BE2C (cell line): ENCODE results near the gene OR52A1.

Source experiments
- DNase-seq: peaks from one replicate; pipeline ENCODE4 v3.0.0-alpha.2; 2020
- H3K27me3 ChIP-seq: fragments of 250-450 bp; sonication (Bioruptor Pico); 2 replicates; pipeline ENCODE4 v1.5.1; 2020; ENCODE audit warnings: mild to moderate bottlenecking
- H3K36me3 ChIP-seq: fragments of 250-450 bp; sonication (Bioruptor Pico); 2 replicates; pipeline ENCODE4 v1.5.1; 2020; ENCODE audit warnings: mild to moderate bottlenecking
- H3K4me1 ChIP-seq: fragments of 250-450 bp; sonication (Bioruptor Pico); 2 replicates; pipeline ENCODE4 v1.5.1; 2020
- H3K4me3 ChIP-seq: 2 replicates; pipeline ENCODE4 v1.5.1; 2011; ENCODE audit warnings: low read depth, low read length
- H3K9me3 ChIP-seq: fragments of 250-450 bp; sonication (Bioruptor Pico); 2 replicates; pipeline ENCODE4 v1.5.1; 2020
- TF ChIP-seq, protein P1 (sequence below): IDR thresholded peaks from 2 replicates; pipeline ENCODE4 v1.5.1; 2012; ENCODE audit warnings: mild to moderate bottlenecking, low read depth, low read length

The OR52A1 gene

DNA sequence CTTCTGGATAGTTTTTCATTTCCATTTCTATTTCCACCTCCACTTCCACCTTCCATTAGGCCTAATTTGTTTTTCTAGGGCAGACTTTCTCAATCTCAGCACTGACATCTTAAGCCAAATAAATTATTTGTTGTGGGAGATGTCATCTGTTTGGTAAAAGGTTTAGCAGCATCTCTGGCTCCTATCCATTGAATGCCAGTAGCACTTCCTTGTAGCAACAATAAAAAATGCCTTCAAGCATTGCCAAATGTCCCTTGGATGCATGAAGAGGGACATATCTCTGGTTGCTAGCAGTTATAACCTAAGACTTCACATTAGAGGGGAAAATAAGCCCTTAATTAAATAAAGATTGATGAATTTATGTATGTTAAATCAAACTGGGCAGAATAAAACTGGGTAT is 18.3 kb downstream of the OR52A1 start:
- no peaks in the 10 kb centered on the region for H3K9me3 ChIP-seq
- TF ChIP-seq, protein P1, sequence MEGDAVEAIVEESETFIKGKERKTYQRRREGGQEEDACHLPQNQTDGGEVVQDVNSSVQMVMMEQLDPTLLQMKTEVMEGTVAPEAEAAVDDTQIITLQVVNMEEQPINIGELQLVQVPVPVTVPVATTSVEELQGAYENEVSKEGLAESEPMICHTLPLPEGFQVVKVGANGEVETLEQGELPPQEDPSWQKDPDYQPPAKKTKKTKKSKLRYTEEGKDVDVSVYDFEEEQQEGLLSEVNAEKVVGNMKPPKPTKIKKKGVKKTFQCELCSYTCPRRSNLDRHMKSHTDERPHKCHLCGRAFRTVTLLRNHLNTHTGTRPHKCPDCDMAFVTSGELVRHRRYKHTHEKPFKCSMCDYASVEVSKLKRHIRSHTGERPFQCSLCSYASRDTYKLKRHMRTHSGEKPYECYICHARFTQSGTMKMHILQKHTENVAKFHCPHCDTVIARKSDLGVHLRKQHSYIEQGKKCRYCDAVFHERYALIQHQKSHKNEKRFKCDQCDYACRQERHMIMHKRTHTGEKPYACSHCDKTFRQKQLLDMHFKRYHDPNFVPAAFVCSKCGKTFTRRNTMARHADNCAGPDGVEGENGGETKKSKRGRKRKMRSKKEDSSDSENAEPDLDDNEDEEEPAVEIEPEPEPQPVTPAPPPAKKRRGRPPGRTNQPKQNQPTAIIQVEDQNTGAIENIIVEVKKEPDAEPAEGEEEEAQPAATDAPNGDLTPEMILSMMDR, result no peak
- DNase-seq, result no peak
- H3K27me3 ChIP-seq, result no peaks in the 10 kb centered on the region
- H3K36me3 ChIP-seq, result no peaks in the 10 kb centered on the region
- no peaks in the 10 kb centered on the region for H3K4me1 ChIP-seq
- H3K4me3 ChIP-seq, result no peak overlapping the region

DNA sequence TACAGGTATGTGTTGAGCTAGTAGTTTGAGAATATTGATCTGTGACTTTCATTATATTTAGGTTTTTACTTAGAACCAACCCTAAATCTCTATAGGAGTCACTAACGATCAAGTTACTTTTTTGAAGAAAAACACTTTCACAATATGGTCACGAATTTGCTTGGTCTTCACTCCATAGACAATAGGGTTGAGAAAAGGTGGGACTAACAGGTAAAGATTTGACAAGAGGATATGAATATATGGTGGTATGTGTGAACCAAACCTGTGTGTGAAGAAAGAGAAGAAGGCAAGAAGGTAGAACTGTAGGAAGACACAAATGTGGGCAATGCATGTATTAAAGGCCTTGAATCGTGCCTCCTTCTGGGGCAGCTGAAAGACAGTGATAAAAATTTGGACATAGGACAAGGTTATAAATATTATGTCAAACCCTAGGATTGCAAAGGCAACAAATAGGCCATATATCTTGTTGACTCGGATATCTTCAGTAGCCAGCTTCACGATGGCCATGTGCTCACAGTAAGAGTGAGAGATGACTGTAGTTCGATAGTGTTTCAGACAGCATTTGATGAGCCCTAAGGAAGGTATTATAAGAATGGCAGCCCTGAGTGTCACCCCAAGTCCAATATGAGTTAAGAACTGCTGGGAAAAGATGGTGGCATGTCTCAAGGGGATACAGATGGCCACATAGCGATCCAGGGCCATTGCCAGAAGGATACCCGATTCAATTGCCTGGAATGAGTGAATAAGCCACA is 22.8 kb downstream of the OR52A1 start:
- no peak overlapping the region for H3K4me3 ChIP-seq
- H3K36me3 ChIP-seq, result no peaks in the 10 kb centered on the region
- H3K9me3 ChIP-seq, result no peaks in the 10 kb centered on the region
- no peak for DNase-seq
- H3K27me3 ChIP-seq, result no peaks in the 10 kb centered on the region
- TF ChIP-seq, protein P1, result no peak
- H3K4me1 ChIP-seq, result no peaks in the 10 kb centered on the region

DNA sequence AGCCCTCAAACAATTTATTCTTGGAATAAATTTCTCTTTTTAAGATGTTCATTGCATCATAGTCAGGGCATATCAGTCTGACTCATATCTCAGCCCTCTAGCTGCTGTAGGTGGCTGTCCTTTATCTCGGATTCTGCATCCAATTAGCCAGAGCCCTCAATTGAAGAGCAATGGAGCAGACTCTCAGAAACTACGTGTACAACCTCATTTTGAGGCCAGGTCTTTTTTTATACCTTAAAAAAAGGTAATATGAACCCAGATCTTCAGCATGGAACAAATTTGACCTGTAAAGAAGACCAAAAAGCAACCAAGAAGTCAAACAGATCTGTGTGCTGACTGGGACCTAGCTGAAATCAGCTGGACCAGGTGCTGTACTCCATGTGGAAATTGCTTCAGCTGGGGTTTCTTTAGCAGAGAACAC is 25.1 kb downstream of the OR52A1 start:
- DNase-seq, result no peak
- Histone ChIP-seq H3K27me3 (no peaks in the 10 kb centered on the region), H3K36me3 (no peaks in the 10 kb centered on the region), H3K9me3 (no peaks in the 10 kb centered on the region), H3K4me3 (no peak overlapping the region), H3K4me1 (no peaks in the 10 kb centered on the region)
- TF ChIP-seq, protein P1, result no peak

DNA sequence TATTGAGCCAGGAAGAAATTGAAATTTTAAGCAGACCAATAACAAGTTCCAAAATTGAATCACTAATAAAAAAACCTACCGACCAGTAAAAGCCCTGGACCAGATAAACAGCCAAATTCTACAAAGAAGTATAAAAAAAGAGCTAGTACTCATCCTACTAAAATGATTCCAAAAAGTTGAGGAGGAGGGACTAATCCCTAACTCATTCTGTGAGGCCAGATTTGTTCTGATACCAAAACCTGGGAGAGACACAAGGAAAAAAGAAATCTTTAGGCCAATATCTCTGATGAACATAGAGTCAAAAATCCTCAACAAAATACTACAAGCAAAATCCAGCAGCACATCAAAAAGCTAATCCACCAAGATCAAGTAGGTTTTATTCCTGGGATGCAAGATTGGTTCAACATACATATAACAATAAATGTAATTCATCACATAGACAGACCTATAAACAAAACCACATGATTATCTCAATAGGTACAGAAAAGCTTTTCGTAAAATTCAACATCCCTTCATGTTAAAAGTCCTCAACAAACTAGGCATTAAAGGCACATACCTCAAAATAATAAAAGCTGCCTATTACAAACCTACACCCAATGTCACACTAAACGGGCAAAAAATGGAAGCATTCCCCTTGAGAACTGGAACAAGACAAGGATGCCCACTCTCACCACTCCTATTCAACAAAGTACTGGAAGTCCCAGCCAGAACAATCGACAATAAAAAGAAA is 29.5 kb downstream of the OR52A1 start:
- no peak overlapping the region for H3K4me3 ChIP-seq
- no peaks in the 10 kb centered on the region for H3K4me1 ChIP-seq
- no peaks in the 10 kb centered on the region for H3K27me3 ChIP-seq
- TF ChIP-seq, protein P1, result no peak
- H3K9me3 ChIP-seq, result no peaks in the 10 kb centered on the region
- H3K36me3 ChIP-seq, result no peaks in the 10 kb centered on the region
- DNase-seq, result no peak

DNA sequence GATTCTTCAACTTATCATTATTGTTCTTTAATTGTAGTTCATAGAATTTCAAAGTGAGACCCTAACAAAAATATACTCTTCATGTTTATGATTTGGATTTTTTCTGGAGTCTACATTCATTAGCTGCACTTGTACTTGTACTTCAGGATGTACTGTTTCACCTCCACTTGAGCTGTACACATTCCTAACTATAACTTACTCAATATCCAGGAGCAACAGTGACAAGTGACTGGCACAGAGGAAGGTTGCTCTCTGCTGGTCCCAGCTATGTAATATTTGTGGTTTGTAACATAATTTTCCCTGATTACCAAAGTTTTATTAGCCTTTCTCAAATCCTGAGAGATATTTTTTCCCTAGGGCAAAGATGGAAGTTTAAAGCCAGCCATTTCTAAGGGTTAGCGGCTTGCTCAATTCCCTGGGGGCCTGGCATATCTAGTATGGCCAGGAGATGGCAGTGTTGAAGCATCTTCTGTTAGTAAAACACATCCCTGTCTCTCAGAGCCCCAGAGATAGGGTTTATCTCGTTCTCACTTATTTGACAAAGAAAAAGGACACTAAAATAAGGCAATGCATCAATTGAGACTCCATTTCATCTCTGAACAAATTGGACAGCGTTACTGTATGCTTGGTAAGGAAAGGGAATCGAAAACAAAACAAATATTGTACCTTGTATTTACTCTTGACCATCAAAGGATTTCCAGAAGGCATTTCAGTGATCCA is 30.6 kb downstream of the OR52A1 start:
- H3K4me3 ChIP-seq, result no peak overlapping the region
- no peaks in the 10 kb centered on the region for H3K36me3 ChIP-seq
- TF ChIP-seq, protein P1, result peak; percentile 65
- DNase-seq, result peak; percentile 53
- no peaks in the 10 kb centered on the region for H3K9me3 ChIP-seq
- H3K4me1 ChIP-seq, result no peaks in the 10 kb centered on the region
- no peaks in the 10 kb centered on the region for H3K27me3 ChIP-seq
